Heart left ventricle (tissue), 16 donors: Measurements from ENCODE around the gene RNF167. TPM values are rescaled to one million over a fixed set of nuclear protein-coding genes. Genes with fewer than 3 reads are reported as not detected.

Experiments
- ATAC-seq, 4 donors: fragments of 200-7000 bp; cut with Tn5 transposase; one replicate each; pipeline ENCODE4 v1.9.1; 2020 to 2022; ENCODE audit warnings: moderate library complexity in 4 of 4, mild to moderate bottlenecking in 3 of 4, moderate number of reproducible peaks in 1 of 4
- DNase-seq, 5 donors: peaks; one replicate each; pipeline ENCODE4 v3.0.0-alpha.2; 2020
- H3K27ac ChIP-seq, 12 donors: fragments of 200-600 bp; sonication (generic) in 4 of 12; one replicate each; pipeline versions ENCODE4 v1.5.0 to v1.8.0; 2016 to 2022; ENCODE audit warnings: mild to moderate bottlenecking in 2 of 12
- H3K27me3 ChIP-seq, 9 donors: fragments of 200-600 bp; sonication (generic) in 2 of 9; one replicate each; pipeline versions ENCODE4 v1.5.1 to v1.8.0; 2016 to 2022; ENCODE audit warnings: mild to moderate bottlenecking in 3 of 9
- H3K36me3 ChIP-seq, 9 donors: fragments of 200-600 bp; sonication (generic) in 2 of 9; one replicate each; pipeline versions ENCODE4 v1.5.0 to v1.8.0; 2018 to 2022; ENCODE audit warnings: mild to moderate bottlenecking in 2 of 9
- H3K4me1 ChIP-seq, 12 donors: fragments of 200-600 bp; sonication (generic) in 4 of 12; one replicate each; pipeline versions ENCODE4 v1.5.0 to v1.8.0; 2016 to 2022; ENCODE audit warnings: mild to moderate bottlenecking in 3 of 12
- H3K4me3 ChIP-seq, 12 donors: fragments of 200-600 bp; sonication (generic) in 4 of 12; one replicate each; pipeline versions ENCODE4 v1.5.0 to v1.8.0; 2017 to 2022; ENCODE audit warnings: mild to moderate bottlenecking in 9 of 12, moderate library complexity in 4 of 12
- H3K9me3 ChIP-seq, 12 donors: fragments of 200-600 bp; sonication (generic) in 4 of 12; one replicate each; pipeline versions ENCODE4 v1.5.0 to v1.8.0; 2016 to 2022; ENCODE audit warnings: mild to moderate bottlenecking in 1 of 12
- CTCF ChIP-seq, 12 donors: fragments of 200-600 bp; sonication (generic) in 4 of 12; IDR thresholded peaks; one replicate each; pipeline versions ENCODE4 v1.5.0 to v1.8.0; 2018 to 2022; ENCODE audit warnings: antibody characterized with exemption in 12 of 12, mild to moderate bottlenecking in 5 of 12
- POLR2A ChIP-seq, 2 donors: fragments of 450-650 bp; IDR thresholded peaks; one replicate each; pipeline ENCODE4 v1.6.1; 2017; ENCODE audit warnings: antibody characterized with exemption in 2 of 2, mild to moderate bottlenecking in 2 of 2, moderate library complexity in 2 of 2
- WGBS, 4 donors: extraction: QIAGEN DNeasy Blood & Tissue Kit in 2 of 4; methylation state at CpG; one replicate each; pipeline versions ENCODE4 v1.1.5 to v1.1.7; 2013 to 2018; 5-methylcytosine and 5-hydroxymethylcytosine counted together
- intact Hi-C, 10 donors: fragments of 100-400 bp; cut with DNase I; formaldehyde crosslinking; loops; one replicate each; pipeline versions ENCODE4 v1.11.1 to v1.14.2; 2022
- polyA plus RNA-seq, 2 donors: library from polyadenylated mRNA; stranded (reverse); fragments of 200-250 nt; gene quantifications; one replicate each; pipeline ENCODE4 v1.2.3, GENCODE V29; 2013
- total RNA-seq, 9 donors: library from RNA; depleted of rRNA in 2 of 9; stranded (reverse); fragments of >200 nt in 2 of 9; fragmentation: NEBNext Ultra II Directional in 3 of 9; extraction: Animal tissue kit (Norgen Biotek cat#: 25700) in 3 of 9; gene quantifications; one replicate each; pipeline versions ENCODE4 v1.1.0 to v1.2.4, GENCODE V29; 2016 to 2023
- donor health status: ischemic (EF 13 %, LVEDD 7.1; RV severe dilation, severe dysfunction).
- donor health status: healthy with polysubstance abuse.
- donor health status: DM: no; HTN: yes; CAD: no.
- donor health status: DM: no; HTN: no; CAD: no.
- donor health status: ischemic (EF 25% LVEDD 6.9; RV normal size, moderate dysfunction).
- donor health status: ischemic (EF 25% LVEDD 5.7; RV mildly dilated, moderate dysfunction).
- donor health status: healthy.
- donor health status: DM: yes; HTN: yes; CAD: no.
- donor health status: ischemic (EF 35%, LVEDD 5.7; RV mildly dilated, moderate dysfunction).
- donor health status: nonischemic (EF 11% LVEDD 7.7; RV severe dilation, severe dysfunction).
- donor health status: DM: yes; HTN: yes; CAD: no.
- donor health status: PGD.
- donor health status: ischemic (EF 29% LVEDD 5.4; RV normal size, mild dysfunction).
- donor health status: nonischemic (EF 23%, LVEDD 6.1; RV moderate dilation, normal function).

Gene RNF167
- total and polyA plus RNA-seq, 11 donors = 50.7 to 152 (median 81.2) TPM

DNA sequence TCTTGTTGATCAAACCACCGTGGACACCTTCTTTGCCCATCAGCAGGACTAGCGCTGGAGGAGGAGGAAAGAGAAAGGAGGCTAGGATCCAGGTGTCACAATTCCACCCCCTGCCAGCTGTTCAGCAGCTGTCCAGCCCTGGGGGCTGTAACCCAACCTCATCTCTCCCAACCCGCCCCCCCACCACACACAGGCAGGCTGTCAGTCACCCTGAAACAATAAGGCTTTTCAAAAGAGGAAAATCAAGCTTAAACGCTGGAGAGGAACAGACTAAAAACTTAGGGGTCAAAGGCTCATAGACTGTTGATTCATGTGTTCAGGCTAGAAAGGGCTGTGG lies 5.8 kb downstream of the RNF167 start:
- peaks cover 15 to 76% (median 54%) of the 10 kb centered on the region in 12 donors for H3K4me1 ChIP-seq
- intact Hi-C loops = loop anchor here in 1 of 10 donors (5.0 kb wide), 1 partner anchor 41 kb away; the partner anchor contains the start of gene CAMTA2
- H3K36me3 ChIP-seq = peaks cover 0 to 56% (median 49%) of the 10 kb centered on the region in 9 donors
- no peak for DNase-seq
- WGBS, 4 donors = 44 to 53% (median 48%) methylated on average over 4 of the region's 4 CpGs
- H3K4me3 ChIP-seq = peak overlapping the region in 8 of 12 donors; percentile 76 to 100 (median 98)
- peak overlapping the region in 6 of 12 donors; percentile 66 to 100 (median 99) for H3K27ac ChIP-seq
- H3K27me3 ChIP-seq = no peaks in the 10 kb centered on the region
- no peaks in the 10 kb centered on the region for H3K9me3 ChIP-seq
- no peak for ATAC-seq
- TF ChIP-seq POLR2A (IDR thresholded peaks at IDR 0.05) (no peak), CTCF (IDR thresholded peaks at IDR 0.05) (no peak)

GRCh38 chr17:4946312-4946976 lies 6.4 kb downstream of the RNF167 start:
- 37 to 43% (median 39%) methylated on average over 16 of the region's 16 CpGs for WGBS, 4 donors
- Histone ChIP-seq H3K27ac (peak overlapping the region in 11 of 12 donors; percentile 96 to 100 (median 99)), H3K27me3 (no peaks in the 10 kb centered on the region), H3K4me1 (peaks cover 14 to 75% (median 50%) of the 10 kb centered on the region in 12 donors), H3K9me3 (no peaks in the 10 kb centered on the region), H3K4me3 (peak overlapping the region in 10 of 12 donors; percentile 76 to 100 (median 98)), H3K36me3 (peaks cover 0 to 55% (median 49%) of the 10 kb centered on the region in 9 donors)
- TF ChIP-seq CTCF (IDR thresholded peaks at IDR 0.05) (no peak), POLR2A (IDR thresholded peaks at IDR 0.05) (no peak)
- DNase-seq (peak in 1 of 5 donors; percentile 16), ATAC-seq (no peak)
- intact Hi-C loops = loop anchor here in 1 of 10 donors (5.0 kb wide), 1 partner anchor 41 kb away; the partner anchor contains the start of gene CAMTA2

- H3K27ac ChIP-seq = peak overlapping the region; percentile 69 to 100 (median 99)
- H3K4me3 ChIP-seq = peak overlapping the region; percentile 73 to 100 (median 98)
- TF ChIP-seq CTCF (IDR thresholded peaks at IDR 0.05) (no peak), POLR2A (IDR thresholded peaks at IDR 0.05) (no peak)
- peaks cover 11 to 73% (median 47%) of the 10 kb centered on the region in 12 donors for H3K4me1 ChIP-seq
- ATAC-seq (no peak), DNase-seq (peak in 2 of 5 donors; percentile 30 to 50)
- H3K36me3 ChIP-seq = peaks cover 0 to 50% (median 46%) of the 10 kb centered on the region in 9 donors
- WGBS, 4 donors = 3 to 13% (median 6%) methylated on average over 7 of the region's 7 CpGs
- no peaks in the 10 kb centered on the region for H3K27me3 ChIP-seq
- H3K9me3 ChIP-seq = no peaks in the 10 kb centered on the region
- intact Hi-C loops = loop anchor here in 1 of 10 donors (5.0 kb wide), 1 partner anchor 40 kb away; the partner anchor contains the start of gene CAMTA2
Observed at GRCh38 chr17:4947010-4947410, 6.9 kb downstream of the RNF167 start.
